ENCODE measurements around the gene ZNF135.

Gene ZNF135

GRCh38 chr19:58060231-58060630 is 1.1 kb downstream of the ZNF135 start:
- no peak overlapping the region for H3K4me2 ChIP-seq (ENCODE audit: low read length)
- no peak overlapping the region for H3K27ac ChIP-seq (ENCODE audit: low read depth, low read length)
- H3K9ac ChIP-seq (ENCODE audit: low read length) = no peak overlapping the region
- no peak overlapping the region for H4K91ac ChIP-seq (ENCODE audit: low read depth, low read length)
- no peak overlapping the region for H4K12ac ChIP-seq (ENCODE audit: low read depth, low read length)
- no peak overlapping the region for H3K18ac ChIP-seq (ENCODE audit: low read length)
- no peak overlapping the region for H2AFZ ChIP-seq (ENCODE audit: insufficient read depth, low read length, poor library complexity)
- H3K14ac ChIP-seq (ENCODE audit: low read length) = no peak overlapping the region
- DNase-seq = no peak
- H3K4me3 ChIP-seq (ENCODE audit: low read depth, low read length) = no peak overlapping the region
- H3K27me3 ChIP-seq (ENCODE audit: insufficient read depth, low read length) = no peaks in the 10 kb centered on the region
- peaks cover 8 to 15% of the 10 kb centered on the region in 2 experiments for H3K36me3 ChIP-seq (ENCODE audit: control insufficient read depth in 1 of 2, insufficient read depth in 2 of 2, low read length in 2 of 2)
- H2BK5ac ChIP-seq (ENCODE audit: low read depth, low read length, poor library complexity) = no peak overlapping the region
- no peaks in the 10 kb centered on the region for H3K79me2 ChIP-seq (ENCODE audit: control insufficient read depth, insufficient read depth, low read length, poor library complexity)
- H2BK120ac ChIP-seq (ENCODE audit: insufficient read depth, low read length, poor library complexity) = no peak overlapping the region
- H3K23ac ChIP-seq (ENCODE audit: low read length) = no peak overlapping the region
- peaks cover 45% of the 10 kb centered on the region for H3K9me3 ChIP-seq (ENCODE audit: insufficient read depth, low read depth, low read length)
- WGBS (ENCODE audit: extremely low coverage, insufficient coverage, insufficient read length) = no CpG with 5 or more reads among the region's 24 CpGs
- peaks cover 3 to 11% of the 10 kb centered on the region in 2 experiments for H3K4me1 ChIP-seq (ENCODE audit: control insufficient read depth in 1 of 2, insufficient read depth in 2 of 2, low read length in 2 of 2)
- peaks cover 7% of the 10 kb centered on the region for H3K79me1 ChIP-seq (ENCODE audit: low read length)
- H2BK12ac ChIP-seq (ENCODE audit: low read length) = no peak overlapping the region
- no peak overlapping the region for H3K4ac ChIP-seq (ENCODE audit: low read depth, low read length)
- H2AK5ac ChIP-seq (ENCODE audit: low read length) = no peak overlapping the region
- no peak overlapping the region for H4K8ac ChIP-seq (ENCODE audit: low read depth, low read length)

GRCh38 chr19:58063712-58064111 is 4.6 kb downstream of the ZNF135 start:
- H3K79me1 ChIP-seq (ENCODE audit: low read length) = peaks cover 7% of the 10 kb centered on the region
- H4K8ac ChIP-seq (ENCODE audit: low read depth, low read length) = no peak overlapping the region
- no peak overlapping the region for H2BK120ac ChIP-seq (ENCODE audit: insufficient read depth, low read length, poor library complexity)

DNA sequence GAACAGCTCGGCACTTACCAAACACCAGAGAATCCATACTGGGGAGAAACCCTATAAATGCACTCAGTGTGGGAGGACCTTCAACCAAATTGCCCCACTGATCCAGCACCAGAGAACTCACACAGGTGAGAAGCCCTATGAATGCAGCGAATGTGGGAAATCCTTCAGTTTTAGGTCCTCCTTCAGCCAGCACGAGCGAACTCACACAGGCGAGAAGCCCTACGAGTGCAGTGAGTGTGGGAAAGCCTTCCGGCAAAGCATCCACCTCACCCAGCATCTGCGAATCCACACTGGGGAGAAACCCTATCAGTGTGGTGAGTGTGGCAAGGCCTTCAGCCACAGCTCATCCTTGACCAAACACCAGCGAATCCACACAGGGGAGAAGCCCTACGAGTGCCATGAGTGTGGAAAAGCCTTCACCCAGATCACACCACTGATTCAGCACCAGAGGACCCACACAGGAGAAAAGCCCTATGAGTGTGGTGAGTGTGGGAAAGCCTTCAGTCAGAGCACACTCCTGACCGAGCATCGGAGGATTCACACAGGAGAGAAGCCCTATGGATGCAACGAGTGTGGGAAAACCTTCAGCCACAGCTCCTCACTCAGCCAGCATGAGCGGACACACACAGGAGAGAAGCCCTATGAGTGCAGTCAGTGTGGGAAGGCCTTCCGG is 8.3 kb downstream of the ZNF135 start:
- no peak for DNase-seq
- no peak overlapping the region for H2BK12ac ChIP-seq (ENCODE audit: low read length)

More at GRCh38 chr19:58063712-58064111, 4.6 kb downstream of the ZNF135 start:
- WGBS (ENCODE audit: extremely low coverage, insufficient coverage, insufficient read length) = no CpG with 5 or more reads among the region's 3 CpGs
- no peak overlapping the region for H3K14ac ChIP-seq (ENCODE audit: low read length)
- no peak overlapping the region for H3K4ac ChIP-seq (ENCODE audit: low read depth, low read length)
- no peak overlapping the region for H3K27ac ChIP-seq (ENCODE audit: low read depth, low read length)
- H2AK5ac ChIP-seq (ENCODE audit: low read length) = no peak overlapping the region
- peaks cover 61% of the 10 kb centered on the region for H3K9me3 ChIP-seq (ENCODE audit: insufficient read depth, low read depth, low read length)
- H3K4me1 ChIP-seq (ENCODE audit: control insufficient read depth in 1 of 2, insufficient read depth in 2 of 2, low read length in 2 of 2) = peaks cover 3 to 9% of the 10 kb centered on the region in 2 experiments
- no peak overlapping the region for H4K91ac ChIP-seq (ENCODE audit: low read depth, low read length)
- H2BK12ac ChIP-seq (ENCODE audit: low read length) = no peak overlapping the region
- H2BK5ac ChIP-seq (ENCODE audit: low read depth, low read length, poor library complexity) = no peak overlapping the region
- H3K9ac ChIP-seq (ENCODE audit: low read length) = no peak overlapping the region
- H3K36me3 ChIP-seq (ENCODE audit: control insufficient read depth in 1 of 2, insufficient read depth in 2 of 2, low read length in 2 of 2) = peaks cover 30 to 32% of the 10 kb centered on the region in 2 experiments
- H3K27me3 ChIP-seq (ENCODE audit: insufficient read depth, low read length) = no peaks in the 10 kb centered on the region
- no peak overlapping the region for H4K12ac ChIP-seq (ENCODE audit: low read depth, low read length)
- H3K18ac ChIP-seq (ENCODE audit: low read length) = no peak overlapping the region
- H3K4me2 ChIP-seq (ENCODE audit: low read length) = no peak overlapping the region
- H3K4me3 ChIP-seq (ENCODE audit: low read depth, low read length) = no peak overlapping the region
- H2AFZ ChIP-seq (ENCODE audit: insufficient read depth, low read length, poor library complexity) = no peak overlapping the region
- H3K79me2 ChIP-seq (ENCODE audit: control insufficient read depth, insufficient read depth, low read length, poor library complexity) = no peaks in the 10 kb centered on the region
- DNase-seq = no peak
- H3K23ac ChIP-seq (ENCODE audit: low read length) = no peak overlapping the region

DNA sequence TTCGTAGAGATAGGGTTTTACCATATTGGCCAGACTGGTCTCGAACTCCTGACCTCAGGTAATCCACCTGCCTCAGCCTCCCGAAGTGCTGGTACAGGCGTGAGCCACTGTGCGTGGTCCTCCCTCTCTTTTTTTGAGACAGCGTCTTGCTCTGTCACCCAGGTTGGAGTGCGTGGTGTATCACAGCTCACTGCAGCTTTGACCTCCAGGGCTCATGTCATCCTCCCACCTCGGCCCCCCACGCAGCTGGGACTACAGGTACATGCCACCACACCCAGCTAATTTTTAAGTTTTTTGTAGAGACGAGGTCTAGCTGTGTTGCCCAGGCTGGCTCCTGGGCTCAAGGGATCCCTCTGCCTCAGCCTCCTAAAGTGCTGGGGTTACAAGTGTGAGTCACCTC is 20.7 kb downstream of the ZNF135 start:
- Histone ChIP-seq H3K23ac (ENCODE audit: low read length) (no peak overlapping the region), H2AK5ac (ENCODE audit: low read length) (no peak overlapping the region), H2BK12ac (ENCODE audit: low read length) (no peak overlapping the region), H4K8ac (ENCODE audit: low read depth, low read length) (no peak overlapping the region), H3K79me2 (ENCODE audit: control insufficient read depth, insufficient read depth, low read length, poor library complexity) (no peaks in the 10 kb centered on the region), H2BK5ac (ENCODE audit: low read depth, low read length, poor library complexity) (no peak overlapping the region), H4K91ac (ENCODE audit: low read depth, low read length) (no peak overlapping the region), H3K4me1 (ENCODE audit: control insufficient read depth in 1 of 2, insufficient read depth in 2 of 2, low read length in 2 of 2) (no peaks in the 10 kb centered on the region), H3K36me3 (ENCODE audit: control insufficient read depth in 1 of 2, insufficient read depth in 2 of 2, low read length in 2 of 2) (peaks cover 7 to 12% of the 10 kb centered on the region in 2 experiments), H3K9ac (ENCODE audit: low read length) (no peak overlapping the region), H3K27me3 (ENCODE audit: insufficient read depth, low read length) (no peaks in the 10 kb centered on the region), H2AFZ (ENCODE audit: insufficient read depth, low read length, poor library complexity) (no peak overlapping the region), H3K79me1 (ENCODE audit: low read length) (no peaks in the 10 kb centered on the region), H3K4me2 (ENCODE audit: low read length) (no peak overlapping the region), H3K27ac (ENCODE audit: low read depth, low read length) (no peak overlapping the region), H4K12ac (ENCODE audit: low read depth, low read length) (peak overlapping the region; percentile 28), H3K4me3 (ENCODE audit: low read depth, low read length) (no peak overlapping the region), H3K4ac (ENCODE audit: low read depth, low read length) (no peak overlapping the region), H3K9me3 (ENCODE audit: insufficient read depth, low read depth, low read length) (peaks cover 26% of the 10 kb centered on the region), H2BK120ac (ENCODE audit: insufficient read depth, low read length, poor library complexity) (no peak overlapping the region), H3K18ac (ENCODE audit: low read length) (no peak overlapping the region), H3K14ac (ENCODE audit: low read length) (no peak overlapping the region)
- DNase-seq = no peak
- WGBS (ENCODE audit: extremely low coverage, insufficient coverage, insufficient read length) = no CpG with 5 or more reads among the region's 10 CpGs

More for the DNA sequence above, 8.3 kb downstream of the ZNF135 start:
- Histone ChIP-seq H3K9ac (ENCODE audit: low read length) (no peak overlapping the region), H2BK5ac (ENCODE audit: low read depth, low read length, poor library complexity) (no peak overlapping the region), H3K79me2 (ENCODE audit: control insufficient read depth, insufficient read depth, low read length, poor library complexity) (no peaks in the 10 kb centered on the region), H3K4me3 (ENCODE audit: low read depth, low read length) (peak overlapping the region; percentile 1), H2AK5ac (ENCODE audit: low read length) (no peak overlapping the region), H3K36me3 (ENCODE audit: control insufficient read depth in 1 of 2, insufficient read depth in 2 of 2, low read length in 2 of 2) (peaks cover 21 to 32% of the 10 kb centered on the region in 2 experiments), H4K12ac (ENCODE audit: low read depth, low read length) (no peak overlapping the region), H3K14ac (ENCODE audit: low read length) (no peak overlapping the region), H3K23ac (ENCODE audit: low read length) (no peak overlapping the region), H2BK120ac (ENCODE audit: insufficient read depth, low read length, poor library complexity) (no peak overlapping the region), H3K4me2 (ENCODE audit: low read length) (no peak overlapping the region), H3K4me1 (ENCODE audit: control insufficient read depth in 1 of 2, insufficient read depth in 2 of 2, low read length in 2 of 2) (no peaks in the 10 kb centered on the region), H3K79me1 (ENCODE audit: low read length) (no peaks in the 10 kb centered on the region), H4K91ac (ENCODE audit: low read depth, low read length) (no peak overlapping the region), H3K18ac (ENCODE audit: low read length) (no peak overlapping the region), H3K27ac (ENCODE audit: low read depth, low read length) (no peak overlapping the region), H3K9me3 (ENCODE audit: insufficient read depth, low read depth, low read length) (peaks cover 60% of the 10 kb centered on the region), H4K8ac (ENCODE audit: low read depth, low read length) (no peak overlapping the region), H3K4ac (ENCODE audit: low read depth, low read length) (no peak overlapping the region), H3K27me3 (ENCODE audit: insufficient read depth, low read length) (no peaks in the 10 kb centered on the region), H2AFZ (ENCODE audit: insufficient read depth, low read length, poor library complexity) (no peak overlapping the region)
- WGBS (ENCODE audit: extremely low coverage, insufficient coverage, insufficient read length) = no CpG with 5 or more reads among the region's 15 CpGs

All from trophoblast cell (in vitro differentiated cells and primary cell).